Stomach smooth muscle (tissue), 2 donors: ENCODE measurements around the gene TMEM178B.
"Not testable (repeated sequence)": the region's sequence is repeated elsewhere in the genome, so short reads cannot be mapped to it uniquely, and the experiment has no call there.

Source experiments
- H3K27ac ChIP-seq: one replicate; pipeline ENCODE4 v1.7.0; 2013; ENCODE audit warnings: mild to moderate bottlenecking, low read length, inconsistent platforms
- H3K27me3 ChIP-seq, 2 donors: one replicate each; pipeline ENCODE4 v1.7.0; 2013; ENCODE audit warnings: low read length in 2 of 2; ENCODE audit not compliant: insufficient read depth in 2 of 2, control insufficient read depth in 1 of 2
- H3K36me3 ChIP-seq, 2 donors: one replicate each; pipeline ENCODE4 v1.7.0; 2013; ENCODE audit warnings: low read length in 2 of 2; ENCODE audit not compliant: control insufficient read depth in 2 of 2, insufficient read depth in 2 of 2
- H3K4me1 ChIP-seq: one replicate; pipeline ENCODE4 v1.7.0; 2013; ENCODE audit warnings: low read length; ENCODE audit not compliant: control insufficient read depth, insufficient read depth
- H3K4me3 ChIP-seq, 2 donors: one replicate each; pipeline ENCODE4 v1.7.0; 2013; ENCODE audit warnings: low read length in 2 of 2
- H3K9ac ChIP-seq, 2 donors: one replicate each; pipeline ENCODE4 v1.7.0; 2013; ENCODE audit warnings: low read length in 2 of 2, mild to moderate bottlenecking in 1 of 2
- H3K9me3 ChIP-seq, 2 donors: one replicate each; pipeline ENCODE4 v1.7.0; 2013; ENCODE audit warnings: low read length in 2 of 2; ENCODE audit not compliant: control insufficient read depth in 2 of 2
- donor health status: healthy.
- donor health status: Pancreatic carcinoma.

TMEM178B gene

DNA sequence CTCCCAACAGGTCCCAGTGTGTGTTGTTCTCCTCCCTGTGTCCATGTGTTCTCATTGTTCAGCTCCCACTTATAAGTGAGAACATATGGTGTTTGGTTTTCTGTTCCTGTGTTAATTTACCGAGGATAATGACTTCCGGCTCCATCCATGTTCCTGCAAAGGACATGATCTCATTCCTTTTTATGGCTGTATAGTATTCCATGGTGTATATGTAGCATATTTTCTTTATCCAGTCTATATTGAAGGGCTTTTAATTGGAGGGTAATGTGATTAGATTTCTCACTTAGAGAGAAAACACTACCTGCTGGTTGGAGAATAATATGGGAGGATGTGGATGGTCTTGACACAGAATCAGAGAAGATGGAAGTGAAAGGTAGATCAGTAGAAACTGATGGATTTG lies 256.4 kb downstream of the TMEM178B start:
- not testable (repeated sequence) for H3K9ac ChIP-seq, H3K4me3 ChIP-seq, H3K4me1 ChIP-seq, H3K9me3 ChIP-seq, H3K27ac ChIP-seq, H3K36me3 ChIP-seq, H3K27me3 ChIP-seq

DNA sequence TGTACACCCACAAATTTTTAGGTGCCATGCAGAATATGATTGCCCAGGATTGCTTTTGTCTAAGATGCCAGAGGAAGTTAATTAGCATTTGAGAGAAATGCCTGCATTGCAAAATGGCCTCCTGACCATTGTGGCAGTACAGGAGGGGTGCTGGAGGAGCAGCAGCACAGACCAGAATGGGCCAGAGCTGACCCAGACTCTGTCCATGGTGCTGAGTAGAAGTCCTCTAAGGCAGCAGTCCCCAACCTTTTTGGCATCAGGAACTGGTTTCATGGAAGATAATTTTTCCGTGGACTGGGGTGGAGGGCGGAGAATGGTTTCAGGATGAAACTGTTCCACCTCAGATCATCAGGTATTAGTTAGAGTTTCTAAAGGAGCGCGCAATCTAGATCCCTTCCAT lies 259.6 kb downstream of the TMEM178B start:
- H3K4me1 ChIP-seq = no peaks in the 10 kb centered on the region
- H3K27me3 ChIP-seq = no peaks in the 10 kb centered on the region
- H3K9me3 ChIP-seq = no peaks in the 10 kb centered on the region
- no peak overlapping the region for H3K9ac ChIP-seq
- no peak overlapping the region for H3K4me3 ChIP-seq
- H3K36me3 ChIP-seq = no peaks in the 10 kb centered on the region
- no peak overlapping the region for H3K27ac ChIP-seq

DNA sequence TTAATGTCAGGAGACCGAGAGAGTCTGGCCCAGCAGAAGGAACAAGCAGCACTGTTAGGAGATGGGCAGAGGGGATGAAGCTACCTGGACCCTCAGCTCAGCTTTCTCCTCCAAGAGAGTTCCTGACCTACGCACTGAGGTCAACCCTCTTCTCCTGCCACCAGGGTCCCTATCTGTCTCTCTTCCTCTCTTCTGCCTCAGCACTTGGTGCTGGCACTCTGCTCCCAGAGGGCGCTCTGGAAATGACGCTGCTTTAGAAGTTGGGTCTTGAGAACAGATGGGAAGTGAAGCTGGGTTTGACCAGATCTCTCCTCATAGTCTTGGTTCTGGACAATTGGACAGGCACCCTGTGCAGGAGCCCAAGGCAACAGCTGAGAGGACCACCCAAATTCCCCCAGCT lies 261.3 kb downstream of the TMEM178B start:
- no peak overlapping the region for H3K27ac ChIP-seq

DNA sequence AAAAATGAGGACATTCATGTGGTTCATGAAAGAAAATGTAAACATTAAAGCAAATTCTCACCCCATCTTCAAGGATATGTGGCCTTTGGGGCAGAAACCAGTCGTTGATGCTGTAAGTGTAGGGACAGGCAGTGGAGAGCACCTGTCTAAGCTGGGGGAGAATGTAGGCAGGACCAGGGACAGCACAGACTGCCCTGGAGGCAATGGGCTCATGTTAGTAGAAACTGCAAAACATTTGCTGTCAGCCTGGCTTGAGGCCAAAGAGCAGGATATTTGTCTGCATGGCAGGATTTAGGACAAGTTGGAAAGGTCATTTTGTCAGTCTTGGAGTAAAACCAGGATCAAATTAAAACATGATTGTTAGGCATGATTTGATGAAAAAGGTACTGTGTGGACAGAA lies 265.7 kb downstream of the TMEM178B start:
- no peaks in the 10 kb centered on the region for H3K36me3 ChIP-seq
- no peak overlapping the region for H3K4me3 ChIP-seq
- H3K9me3 ChIP-seq = no peaks in the 10 kb centered on the region
- no peaks in the 10 kb centered on the region for H3K27me3 ChIP-seq
- no peak overlapping the region for H3K9ac ChIP-seq
- H3K4me1 ChIP-seq = no peaks in the 10 kb centered on the region
- H3K27ac ChIP-seq = no peak overlapping the region

More for the DNA sequence above, 261.3 kb downstream of the TMEM178B start:
- Histone ChIP-seq H3K27me3 (no peaks in the 10 kb centered on the region), H3K9me3 (no peaks in the 10 kb centered on the region), H3K4me3 (no peak overlapping the region), H3K36me3 (no peaks in the 10 kb centered on the region), H3K9ac (no peak overlapping the region), H3K4me1 (no peaks in the 10 kb centered on the region)

DNA sequence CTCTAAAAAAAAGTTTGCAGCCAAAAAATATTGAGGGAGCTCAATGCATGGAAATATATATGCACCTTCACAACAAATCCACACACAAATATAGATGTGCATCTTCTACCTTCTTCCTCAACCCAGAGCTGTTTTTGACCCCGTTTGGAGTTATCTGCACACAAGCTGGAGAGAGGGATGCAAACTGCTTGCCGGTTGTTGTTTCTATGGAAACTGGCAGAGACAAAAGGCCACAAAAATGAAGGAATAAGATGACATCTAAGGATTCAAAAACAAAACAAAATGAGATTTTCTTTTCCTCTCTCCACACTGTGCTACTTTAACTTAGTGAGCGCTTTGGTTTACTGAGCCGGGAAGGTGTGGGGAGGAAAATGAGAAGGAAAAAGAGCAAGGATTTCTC lies 267.1 kb downstream of the TMEM178B start:
- no peaks in the 10 kb centered on the region for H3K36me3 ChIP-seq
- no peak overlapping the region for H3K9ac ChIP-seq
- H3K4me3 ChIP-seq = no peak overlapping the region
- no peaks in the 10 kb centered on the region for H3K9me3 ChIP-seq
- no peaks in the 10 kb centered on the region for H3K27me3 ChIP-seq
- H3K4me1 ChIP-seq = no peaks in the 10 kb centered on the region
- no peak overlapping the region for H3K27ac ChIP-seq

DNA sequence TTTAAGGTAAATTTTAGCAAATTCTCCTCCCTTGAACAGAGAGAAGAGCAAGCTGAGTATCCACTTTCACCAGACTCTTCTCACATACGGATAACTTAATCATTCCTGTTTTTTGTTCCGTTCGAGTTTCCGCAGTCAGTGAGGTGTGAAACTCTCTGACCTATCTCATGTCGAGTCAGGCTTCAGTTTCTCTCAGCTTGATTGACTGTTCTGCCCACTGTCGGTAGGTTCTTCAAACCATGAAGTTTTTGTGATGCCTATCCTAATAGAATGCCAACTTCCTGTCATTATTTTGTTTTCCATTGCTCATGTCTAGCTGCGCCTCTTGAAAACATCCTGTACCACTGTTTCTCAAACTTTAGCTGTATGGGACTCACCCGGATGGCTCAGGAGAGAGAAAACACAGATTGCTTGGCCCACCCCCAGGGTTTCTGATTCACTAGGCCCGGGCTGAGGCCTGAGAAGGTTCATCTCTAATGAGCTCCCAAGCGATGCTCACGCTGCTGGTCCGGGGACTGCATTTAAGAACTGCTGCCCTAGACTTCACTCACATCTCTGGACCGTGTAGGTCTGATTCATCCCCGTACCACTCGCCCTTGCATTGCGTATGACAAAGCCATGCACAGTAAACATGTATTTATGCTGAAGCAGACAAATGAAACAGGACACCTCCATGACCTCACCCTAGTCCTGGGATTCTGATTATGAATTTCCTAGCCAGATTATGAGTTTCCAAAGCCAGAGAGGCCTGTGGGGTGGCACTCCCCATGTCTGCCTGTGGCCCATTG lies 269.0 kb downstream of the TMEM178B start:
- Histone ChIP-seq H3K4me1 (no peaks in the 10 kb centered on the region), H3K27ac (no peak overlapping the region), H3K36me3 (no peaks in the 10 kb centered on the region), H3K9me3 (no peaks in the 10 kb centered on the region), H3K4me3 (no peak overlapping the region), H3K9ac (no peak overlapping the region), H3K27me3 (no peaks in the 10 kb centered on the region)

DNA sequence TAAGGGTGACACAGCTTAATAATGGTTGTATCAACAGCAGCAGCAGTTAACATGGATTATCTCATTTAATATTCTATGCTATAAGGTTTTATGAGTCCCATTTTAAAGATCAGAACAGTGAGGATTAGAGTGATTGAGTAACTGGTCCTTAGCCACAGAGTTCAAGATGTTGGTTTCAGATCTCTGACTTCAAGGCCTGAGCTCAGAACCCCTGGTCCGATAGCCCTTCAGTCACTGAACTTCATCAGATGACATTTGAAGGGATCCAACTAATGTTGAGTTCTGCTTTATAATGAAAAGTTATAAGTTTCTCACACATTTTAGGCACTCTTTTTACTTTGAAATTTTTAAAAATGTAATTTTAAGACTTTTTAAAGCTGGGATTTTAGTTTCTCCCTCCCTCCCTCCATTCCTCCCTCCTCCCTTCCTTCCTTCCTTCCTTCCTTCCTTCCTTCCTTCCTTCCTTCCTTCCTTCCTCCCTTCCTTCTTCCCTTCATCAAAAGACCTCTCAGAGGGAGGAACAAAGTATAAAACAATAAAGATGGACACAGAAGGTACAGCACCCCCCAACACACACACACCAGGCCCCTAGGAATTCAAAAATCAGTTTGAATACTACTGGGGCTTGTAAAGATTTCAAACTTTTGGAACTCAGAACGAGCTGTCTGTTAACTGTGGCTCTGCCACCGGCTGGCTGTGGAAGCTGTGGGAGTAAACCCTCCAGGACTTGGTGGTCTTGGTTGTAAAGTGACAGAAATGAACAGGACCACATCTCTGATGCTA lies 270.5 kb downstream of the TMEM178B start:
- Histone ChIP-seq H3K9ac (no peak overlapping the region), H3K4me1 (no peaks in the 10 kb centered on the region), H3K27ac (no peak overlapping the region), H3K27me3 (no peaks in the 10 kb centered on the region), H3K9me3 (no peaks in the 10 kb centered on the region), H3K36me3 (no peaks in the 10 kb centered on the region), H3K4me3 (no peak overlapping the region)

DNA sequence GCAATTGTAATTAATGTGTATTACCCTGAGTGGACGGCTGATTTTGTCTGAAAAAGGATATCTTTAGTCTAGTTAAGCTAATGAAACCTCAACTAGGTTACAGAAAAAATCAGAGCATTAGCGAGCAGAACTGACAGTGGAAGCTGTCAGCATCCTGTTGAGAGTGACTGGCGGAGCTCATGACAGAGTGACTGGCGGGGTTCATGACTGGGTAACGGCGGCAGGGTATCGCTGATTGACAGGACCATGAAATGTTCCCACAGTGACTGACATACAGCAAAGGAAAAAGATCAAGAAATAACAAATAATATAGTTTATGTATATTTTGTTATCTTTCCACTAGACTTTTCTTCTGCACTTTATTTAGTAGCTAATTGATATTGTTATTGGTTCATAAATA lies 274.9 kb downstream of the TMEM178B start:
- Histone ChIP-seq H3K4me3 (no peak overlapping the region), H3K36me3 (no peaks in the 10 kb centered on the region), H3K9me3 (no peaks in the 10 kb centered on the region), H3K9ac (no peak overlapping the region), H3K4me1 (no peaks in the 10 kb centered on the region), H3K27me3 (no peaks in the 10 kb centered on the region), H3K27ac (no peak overlapping the region)

DNA sequence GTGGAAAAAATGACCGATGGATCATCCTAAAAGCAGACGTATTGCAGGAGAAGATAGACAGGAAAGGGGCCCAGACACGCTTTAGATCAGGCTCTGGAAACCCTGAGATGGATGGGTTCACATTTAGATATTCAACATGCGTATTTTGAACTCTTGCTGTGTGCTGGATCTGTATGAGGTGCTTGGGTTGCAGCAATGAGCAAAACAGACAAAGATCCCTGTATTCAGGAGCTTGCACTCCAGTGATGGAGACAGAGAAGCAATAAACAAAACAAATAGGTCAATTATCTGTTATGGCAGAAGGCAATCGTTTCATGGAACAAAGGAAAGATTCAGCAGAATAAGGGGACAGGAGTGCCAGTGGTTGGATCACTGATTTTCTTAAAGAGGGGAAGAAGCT lies 275.5 kb downstream of the TMEM178B start:
- Histone ChIP-seq H3K4me3 (no peak overlapping the region), H3K9ac (no peak overlapping the region), H3K36me3 (no peaks in the 10 kb centered on the region), H3K27me3 (no peaks in the 10 kb centered on the region), H3K27ac (no peak overlapping the region), H3K9me3 (no peaks in the 10 kb centered on the region), H3K4me1 (no peaks in the 10 kb centered on the region)

DNA sequence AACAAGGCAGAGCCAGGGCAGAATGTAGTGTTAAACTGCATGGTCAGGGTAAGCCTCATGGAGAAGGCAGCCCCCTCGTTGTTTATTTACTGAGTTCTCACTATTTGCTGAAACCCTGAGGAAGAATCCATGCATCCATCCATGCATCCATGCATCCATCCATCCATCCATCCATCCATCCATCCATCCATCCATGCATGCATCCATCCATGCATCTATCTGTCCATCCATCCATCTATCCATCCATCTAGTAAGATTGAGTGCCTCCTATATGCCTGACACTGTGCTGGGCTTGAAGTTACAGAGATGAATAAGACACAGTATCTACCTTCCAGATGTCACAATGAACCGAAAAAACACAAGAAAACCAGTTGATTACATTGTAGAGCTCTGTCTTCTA lies 275.9 kb downstream of the TMEM178B start:
- Histone ChIP-seq H3K27me3 (no peaks in the 10 kb centered on the region), H3K36me3 (no peaks in the 10 kb centered on the region), H3K27ac (no peak overlapping the region), H3K9ac (no peak overlapping the region), H3K4me3 (no peak overlapping the region), H3K9me3 (no peaks in the 10 kb centered on the region), H3K4me1 (no peaks in the 10 kb centered on the region)

DNA sequence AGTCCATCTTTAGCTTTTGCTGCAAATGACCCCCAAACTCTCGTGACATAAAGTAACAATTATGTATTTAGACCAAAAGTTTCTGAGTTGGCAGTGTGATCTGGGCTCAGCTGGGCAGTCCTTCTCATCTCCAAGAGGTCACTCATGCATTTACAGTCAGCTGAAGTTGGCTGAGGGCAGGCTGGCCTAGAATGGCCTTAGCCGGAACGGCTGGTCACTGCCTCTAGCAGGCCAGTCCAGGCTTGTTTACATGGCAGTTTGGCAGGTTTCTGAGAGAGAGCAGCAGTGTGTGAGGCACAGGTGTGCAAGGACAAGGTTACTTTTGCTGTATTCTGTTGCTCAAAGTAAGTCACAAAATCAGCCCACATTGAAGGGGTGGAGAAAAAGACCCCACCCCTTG lies 277.3 kb downstream of the TMEM178B start:
- no peaks in the 10 kb centered on the region for H3K4me1 ChIP-seq
- H3K27me3 ChIP-seq = no peaks in the 10 kb centered on the region
- H3K9me3 ChIP-seq = no peaks in the 10 kb centered on the region
- no peaks in the 10 kb centered on the region for H3K36me3 ChIP-seq
- no peak overlapping the region for H3K4me3 ChIP-seq
- H3K9ac ChIP-seq = no peak overlapping the region
- H3K27ac ChIP-seq = no peak overlapping the region
